ENCODE data around the gene CROCC2.

Gene CROCC2

GRCh38 chr2:240956171-240956934 is 50.2 kb downstream of the CROCC2 start:
- DNase-seq (ENCODE audit: low spot score): no peak

- no peak for DNase-seq (ENCODE audit: low spot score)
Observed at GRCh38 chr2:240956935-240957655, 51.0 kb downstream of the CROCC2 start.

DNA sequence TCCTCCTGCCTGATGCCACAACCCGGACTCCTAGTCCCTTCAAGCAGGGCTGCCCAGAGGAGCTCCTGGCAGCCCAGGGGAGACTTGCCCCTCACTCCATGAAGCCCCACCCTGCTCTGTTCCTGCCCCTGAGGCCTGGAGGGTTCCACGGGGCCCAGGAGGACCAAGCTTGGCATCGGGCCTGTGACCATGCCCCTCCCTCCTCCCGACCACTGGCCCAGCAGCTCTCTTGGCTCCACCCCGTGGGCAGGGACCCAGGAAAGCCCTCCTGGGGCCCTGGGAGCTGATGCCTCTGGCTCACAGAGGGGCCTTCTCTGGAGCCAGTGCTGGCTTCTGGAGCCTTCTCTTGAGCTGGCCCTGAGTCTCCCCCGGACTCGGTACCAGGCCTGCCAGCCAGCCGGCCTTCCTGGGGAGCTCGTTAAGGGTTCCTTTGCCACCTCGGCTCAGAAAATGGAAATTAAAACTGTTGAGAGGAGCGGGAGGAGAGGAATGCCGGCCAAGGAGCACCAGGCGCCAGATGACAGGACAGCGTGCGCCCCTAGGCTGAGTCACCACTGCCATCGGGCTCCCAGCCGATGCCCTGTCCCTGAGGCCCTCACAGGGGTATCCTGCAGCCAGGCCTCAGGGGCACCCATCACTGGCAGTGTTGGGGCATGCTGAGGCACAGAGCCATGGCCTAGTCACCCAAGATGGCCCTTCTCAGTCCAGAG is 51.7 kb downstream of the CROCC2 start:
- DNase-seq (ENCODE audit: low spot score): no peak

- DNase-seq (ENCODE audit: low spot score): no peak
Observed at GRCh38 chr2:240958366-240959213, 52.5 kb downstream of the CROCC2 start.

GRCh38 chr2:240959214-240959940 is 53.2 kb downstream of the CROCC2 start:
- no peak for DNase-seq (ENCODE audit: low spot score)

DNA sequence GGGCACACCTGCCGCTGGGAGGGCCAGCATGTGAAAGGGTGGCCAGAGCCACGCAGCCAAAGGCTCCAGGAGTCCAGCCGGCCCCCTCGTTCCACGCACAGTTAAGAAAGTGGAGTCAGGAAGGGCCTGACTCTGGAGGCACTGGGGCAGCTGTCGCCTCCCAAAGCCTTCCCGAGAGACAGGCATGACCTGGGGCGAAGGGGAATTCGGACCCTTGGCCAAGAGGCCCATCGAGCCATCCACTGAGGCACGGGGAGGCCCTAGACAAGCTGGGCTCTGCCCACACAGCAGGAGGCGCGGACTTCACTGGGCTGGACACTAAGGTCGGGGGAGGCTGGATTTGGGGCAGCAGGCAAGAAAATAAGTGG is 53.8 kb downstream of the CROCC2 start:
- no peak for DNase-seq (ENCODE audit: low spot score)

DNA sequence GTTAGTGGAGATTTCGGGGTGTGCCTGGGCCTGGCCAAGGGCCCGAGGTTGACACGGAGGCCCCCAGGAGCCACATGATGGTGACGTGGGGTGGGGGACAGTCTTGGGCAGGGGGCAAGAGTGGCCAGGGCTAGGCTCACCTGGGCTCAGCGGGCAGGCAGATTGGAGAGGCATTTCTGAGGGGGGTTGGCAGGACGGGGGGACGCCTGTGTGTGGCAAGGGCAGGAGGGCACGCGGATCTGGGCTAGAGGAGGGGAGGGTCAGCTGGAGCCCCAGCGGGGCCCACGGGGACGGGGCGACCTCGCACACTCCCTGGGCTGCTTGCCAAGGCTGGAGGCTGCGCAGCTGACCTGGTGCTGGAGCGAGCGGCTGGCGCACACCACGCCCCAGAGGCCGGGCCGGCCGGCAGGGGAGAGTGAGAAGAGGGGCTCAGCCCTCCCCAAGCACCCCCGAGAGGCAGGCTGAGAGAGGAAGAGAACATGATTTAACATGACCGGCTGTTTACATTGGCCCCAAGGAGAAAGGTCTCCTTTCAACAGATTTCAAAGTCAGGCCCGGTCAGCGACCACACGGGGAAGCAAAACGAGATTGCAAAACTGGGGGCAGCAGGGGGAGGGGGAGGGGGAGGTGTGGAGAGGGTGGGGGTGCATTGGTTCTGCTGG is 54.3 kb downstream of the CROCC2 start:
- DNase-seq (ENCODE audit: low spot score): no peak

DNA sequence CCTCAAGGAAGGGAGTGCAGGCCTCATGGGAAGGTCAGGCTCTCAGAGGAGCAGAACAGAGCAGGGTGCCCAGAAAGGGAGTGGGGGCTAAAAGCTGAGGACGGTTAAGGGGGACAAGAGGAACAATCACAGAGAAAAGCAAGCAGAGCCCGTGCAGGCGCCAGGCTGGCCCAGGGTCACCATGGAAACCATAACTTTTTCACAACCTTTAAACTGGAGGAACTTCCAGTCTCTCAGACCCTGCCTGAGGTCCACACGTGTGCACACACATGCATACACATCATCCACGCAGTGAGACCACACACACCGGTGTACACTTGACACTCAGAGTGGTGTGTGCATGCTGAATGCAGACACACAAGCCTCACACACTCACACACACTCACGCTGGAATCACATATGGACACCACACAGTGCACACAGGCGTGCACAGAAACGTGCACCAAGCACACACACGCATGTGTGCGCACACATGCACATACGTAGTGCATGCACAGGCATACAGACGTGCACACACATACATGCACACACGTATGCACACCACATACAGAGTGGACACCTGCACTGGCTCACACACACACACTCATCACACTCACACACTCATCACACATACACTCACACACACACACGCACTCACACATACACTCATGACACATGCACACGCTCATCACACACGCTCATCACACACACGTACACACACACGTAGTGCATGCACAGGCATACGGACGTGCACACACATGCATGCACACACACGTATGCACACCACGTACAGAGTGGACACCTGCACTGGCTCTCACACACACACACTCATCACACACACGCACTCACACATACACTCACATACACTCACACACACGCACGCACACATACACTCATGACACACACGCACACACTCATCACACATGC is 55.1 kb downstream of the CROCC2 start:
- no peak for DNase-seq (ENCODE audit: low spot score)

- DNase-seq (ENCODE audit: low spot score): no peak
Observed at GRCh38 chr2:240961910-240962299, 55.8 kb downstream of the CROCC2 start.

DNA sequence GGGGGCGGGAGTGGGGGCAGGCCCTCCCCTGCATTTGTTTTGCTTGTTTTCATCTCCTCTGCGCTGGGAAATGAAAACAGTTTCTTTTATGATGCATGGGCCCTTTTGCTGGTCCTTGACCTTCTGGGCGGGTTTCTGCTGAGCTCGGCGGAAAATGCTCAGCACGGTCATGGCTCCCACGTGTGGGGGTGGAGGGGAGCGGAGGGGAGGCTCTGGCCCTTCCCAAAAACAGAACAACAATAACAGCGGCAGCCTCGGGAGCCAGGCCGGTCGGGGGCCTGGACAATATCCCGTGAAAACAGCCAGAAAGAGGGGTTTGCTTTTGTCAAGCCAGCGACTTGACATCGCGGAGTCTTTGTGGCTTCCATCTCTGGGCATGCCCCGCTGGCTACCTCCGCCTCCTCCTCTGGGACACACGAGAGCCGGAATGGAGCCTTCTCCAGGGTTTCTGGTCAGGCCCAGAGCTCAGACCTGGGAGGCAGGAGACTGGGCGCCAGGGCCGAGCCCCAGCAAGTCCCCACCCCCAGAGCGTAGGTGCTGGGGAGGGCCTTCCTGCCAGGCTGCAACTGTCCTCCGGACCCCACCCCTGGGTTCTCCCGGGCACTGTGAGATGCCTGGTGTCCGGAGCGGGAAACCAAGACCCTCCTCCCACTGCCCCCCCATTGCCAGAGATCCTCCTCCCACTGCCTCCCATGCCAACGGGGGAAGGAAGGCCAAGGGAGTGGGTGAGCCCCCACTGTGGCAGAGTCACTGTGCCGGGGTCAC is 56.3 kb downstream of the CROCC2 start:
- no peak for DNase-seq (ENCODE audit: low spot score)

DNA sequence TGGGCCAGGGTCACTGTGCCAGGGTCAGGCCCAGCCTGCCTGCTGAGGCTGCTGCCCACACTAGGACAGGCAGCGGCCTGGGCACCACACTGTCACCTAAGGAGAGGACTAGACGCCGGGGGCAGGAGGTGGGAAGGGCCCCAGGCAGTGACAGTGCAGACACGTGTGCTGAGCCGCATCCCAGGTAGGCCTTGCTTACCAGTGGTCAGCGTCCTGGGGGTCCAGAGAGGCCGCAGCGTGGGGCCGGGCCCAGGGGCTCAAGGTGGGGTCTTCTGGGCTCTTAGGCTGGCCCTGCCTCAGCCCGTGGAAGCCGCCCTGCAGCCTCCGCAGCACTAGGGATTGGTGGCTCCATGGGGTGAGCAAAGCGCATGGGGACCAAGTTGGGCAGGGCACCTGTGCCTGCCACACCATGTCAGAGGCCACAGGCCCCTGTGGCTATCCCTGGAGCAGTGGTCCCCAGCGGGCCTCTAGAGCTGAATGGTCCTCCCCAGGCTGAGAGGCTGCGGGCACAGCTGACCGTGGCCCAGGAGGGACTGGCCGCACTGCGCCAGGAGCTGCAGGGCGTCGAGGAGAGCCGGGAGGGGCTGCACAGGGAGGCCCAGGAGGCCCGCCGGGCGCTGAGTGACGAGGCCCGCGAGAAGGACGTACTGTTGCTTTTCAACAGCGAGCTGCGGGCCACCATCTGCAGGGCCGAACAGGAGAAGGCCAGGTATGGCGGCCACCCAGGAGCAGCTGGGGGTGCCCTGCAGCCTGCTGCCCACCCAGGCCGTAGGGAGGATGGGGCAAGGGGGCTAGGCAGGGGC is 57.1 kb downstream of the CROCC2 start:
- no peak for DNase-seq (ENCODE audit: low spot score)

- no peak for DNase-seq (ENCODE audit: low spot score)
Observed at GRCh38 chr2:240963868-240964703, 58.0 kb downstream of the CROCC2 start.

- DNase-seq (ENCODE audit: low spot score): no peak
Observed at GRCh38 chr2:240964704-240965295, 58.7 kb downstream of the CROCC2 start.

- DNase-seq (ENCODE audit: low spot score): no peak
Observed at GRCh38 chr2:240965296-240965904, 59.3 kb downstream of the CROCC2 start.

DNA sequence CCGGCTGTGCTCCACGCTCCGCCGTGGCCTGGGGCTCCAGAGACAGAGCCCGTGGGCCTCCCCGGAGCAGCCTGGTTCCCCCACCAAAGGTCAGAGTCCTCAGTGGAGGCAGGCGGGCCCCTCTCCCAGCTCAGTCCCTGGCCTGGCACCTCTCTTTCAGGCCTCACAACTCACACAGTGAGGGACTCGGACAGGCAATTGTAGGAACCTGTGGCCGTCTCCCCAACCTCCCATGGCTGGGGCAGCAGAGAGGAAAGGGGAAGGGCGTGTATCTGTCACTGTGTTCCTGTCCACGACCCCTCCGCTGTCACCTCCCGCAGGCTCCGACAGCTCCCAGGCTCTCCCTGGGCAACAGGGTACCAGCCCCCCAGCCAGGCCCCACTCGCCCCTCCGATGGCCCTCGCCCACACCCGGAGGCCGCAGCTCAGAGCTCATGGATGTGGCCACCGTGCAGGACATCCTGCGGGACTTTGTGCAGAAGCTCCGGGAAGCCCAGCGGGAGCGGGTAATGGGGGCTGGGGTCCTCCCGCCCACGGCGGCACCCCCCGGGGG is 59.8 kb downstream of the CROCC2 start:
- no peak for DNase-seq (ENCODE audit: low spot score)

- DNase-seq (ENCODE audit: low spot score): no peak
Observed at GRCh38 chr2:240966457-240966905, 60.3 kb downstream of the CROCC2 start.

Measured in SW480 (cell line).